HepG2 (cell line): ENCODE data around the gene RPH3AL. TPM values are rescaled to one million over a fixed set of nuclear protein-coding genes. Genes with fewer than 3 reads are reported as not detected.

Source experiments
- AGO1 ChIP-seq: fragments of 200-400 bp; formaldehyde crosslinking; IDR thresholded peaks from 2 replicates; pipeline ENCODE4 v1.6.1; 2017; ENCODE audit warnings: mild to moderate bottlenecking, low read depth, low read length, moderate library complexity; ENCODE audit not compliant: poor library complexity, severe bottlenecking
- BATF2 ChIP-seq: sonication (generic); formaldehyde crosslinking; IDR thresholded peaks from 2 replicates; pipeline ENCODE4 v1.8.0; 2022; ENCODE audit warnings: mild to moderate bottlenecking, missing genetic modification reagents, moderate library complexity
- IKZF5 ChIP-seq: IDR thresholded peaks from 2 replicates; pipeline ENCODE4 v1.6.1; 2018; ENCODE audit warnings: missing genetic modification reagents, mild to moderate bottlenecking, missing compliant biosample characterization
- KLF12 ChIP-seq: sonication (generic); formaldehyde crosslinking; IDR thresholded peaks from 2 replicates; pipeline ENCODE4 v1.4.0; 2020; ENCODE audit warnings: missing genetic modification reagents, borderline replicate concordance
- LRRFIP1 ChIP-seq: sonication (generic); formaldehyde crosslinking; conservative IDR thresholded peaks from 2 replicates; pipeline ENCODE4 v1.4.0; 2020; ENCODE audit warnings: missing genetic modification reagents
- RCOR2 ChIP-seq: IDR thresholded peaks from 2 replicates; pipeline ENCODE4 v1.6.1; 2016; ENCODE audit warnings: missing biosample characterization, missing genetic modification reagents
- THAP7 ChIP-seq: sonication (generic); formaldehyde crosslinking; IDR thresholded peaks from 2 replicates; pipeline ENCODE4 v1.8.1; 2023; ENCODE audit warnings: mild to moderate bottlenecking, missing genetic modification reagents
- YEATS4 ChIP-seq: sonication (generic); formaldehyde crosslinking; IDR thresholded peaks from 2 replicates; pipeline ENCODE4 v1.4.0; 2020; ENCODE audit warnings: missing genetic modification reagents, borderline replicate concordance
- ZNF484 ChIP-seq: sonication (generic); formaldehyde crosslinking; IDR thresholded peaks from 2 replicates; pipeline ENCODE4 v1.5.1; 2020; ENCODE audit warnings: mild to moderate bottlenecking, low read depth, missing genetic modification reagents, borderline replicate concordance
- ZNF543 ChIP-seq: sonication (generic); formaldehyde crosslinking; IDR thresholded peaks from 2 replicates; pipeline ENCODE4 v1.4.0; 2020; ENCODE audit warnings: mild to moderate bottlenecking, missing genetic modification reagents
- ZNF672 ChIP-seq: sonication (generic); formaldehyde crosslinking; IDR thresholded peaks from 2 replicates; pipeline ENCODE4 v1.8.1; 2022; ENCODE audit warnings: missing genetic modification reagents
- ZNF790 ChIP-seq: sonication (generic); formaldehyde crosslinking; IDR thresholded peaks from 2 replicates; pipeline ENCODE4 v1.8.0; 2022; ENCODE audit warnings: missing genetic modification reagents, mild to moderate bottlenecking, borderline replicate concordance
- ZSCAN30 ChIP-seq: sonication (generic); formaldehyde crosslinking; IDR thresholded peaks from 2 replicates; pipeline ENCODE4 v1.5.0; 2020; ENCODE audit warnings: mild to moderate bottlenecking, missing genetic modification reagents
- polyA plus RNA-seq, 8 experiments: library from polyadenylated mRNA; depleted of rRNA in 3 of 8; stranded (reverse) in 7 of 8; unstranded in 1 of 8; fragments of >200 nt; fragmentation: Illumina TruSeq in 4 of 8; extraction: Trizol in 4 of 8; gene quantifications; 2 replicates each; pipeline versions ENCODE4 v1.2.1 to v1.2.3, GENCODE V29; 2011 to 2016; ENCODE audit warnings: low read depth in 4 of 8, missing spikeins in 1 of 8, mixed read lengths in 1 of 8; ENCODE audit not compliant: insufficient read depth in 1 of 8
- total RNA-seq, 5 experiments: library from RNA; depleted of rRNA; stranded (reverse); fragments of >200 nt; fragmentation: Illumina TruSeq; extraction: Trizol; gene quantifications; 2 replicates each; pipeline ENCODE4 v1.2.3, GENCODE V29; 2016; ENCODE audit warnings: low read depth in 1 of 5
- TF ChIP-seq, protein P1 (sequence below): sonication (generic); formaldehyde crosslinking; IDR thresholded peaks from 2 replicates; pipeline ENCODE4 v1.4.0; 2020; ENCODE audit warnings: missing genetic modification reagents
- TF ChIP-seq, protein P2 (sequence below): sonication (generic); formaldehyde crosslinking; IDR thresholded peaks from 2 replicates; pipeline ENCODE4 v1.4.0; 2020; ENCODE audit warnings: missing genetic modification reagents, borderline replicate concordance

Gene RPH3AL
- total and polyA plus RNA-seq, 2 of the 13 experiments (the other 11 are each of a cell fraction or from before 2014, with no cell fraction given) = 7.8 to 16.4 TPM

DNA sequence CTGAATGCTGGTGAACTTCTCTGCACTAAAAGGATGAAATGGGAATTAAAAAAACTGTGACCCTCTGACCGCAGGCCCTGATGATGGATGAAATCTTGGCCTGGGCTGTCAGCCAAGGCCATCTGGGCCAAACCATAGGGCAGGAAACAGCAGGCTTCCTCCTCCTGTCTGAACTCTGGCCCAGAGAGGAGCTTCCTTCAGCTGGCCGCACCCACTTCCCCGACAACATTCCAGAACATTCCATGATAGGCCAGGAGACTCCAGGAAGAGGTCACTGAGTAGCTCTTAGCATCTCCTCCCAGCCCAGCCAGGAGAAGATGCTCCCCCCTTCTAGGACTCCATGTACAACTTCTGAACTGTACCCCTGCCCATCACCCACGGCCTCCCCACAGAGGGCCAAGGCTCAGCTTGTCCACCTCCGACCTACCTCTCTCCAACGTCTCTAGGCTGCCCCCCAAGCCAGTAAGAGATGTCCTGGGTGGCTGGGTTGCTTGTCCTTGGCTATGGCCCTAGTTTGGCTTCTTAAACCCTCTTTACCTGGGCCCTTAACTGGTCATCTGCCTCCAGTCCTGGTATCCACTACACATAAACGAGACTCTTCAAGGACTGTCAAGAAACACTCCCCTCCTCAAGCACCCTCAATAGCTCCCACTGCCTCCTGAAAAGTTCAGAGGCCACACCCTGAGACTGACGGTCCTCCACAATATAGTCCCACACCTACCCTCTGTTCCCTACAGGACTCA, 1.7 kb downstream of the RPH3AL start (continued):
- no peak for TF ChIP-seq AGO1
- TF ChIP-seq ZNF672 (CRISPR knock-in tag) = no peak
- TF ChIP-seq KLF12 (CRISPR knock-in tag) = no peak
- no peak for TF ChIP-seq RCOR2 (CRISPR knock-in tag)
- no peak for TF ChIP-seq YEATS4 (CRISPR knock-in tag)
- TF ChIP-seq ZNF543 (CRISPR knock-in tag) = no peak
- TF ChIP-seq, protein P1, sequence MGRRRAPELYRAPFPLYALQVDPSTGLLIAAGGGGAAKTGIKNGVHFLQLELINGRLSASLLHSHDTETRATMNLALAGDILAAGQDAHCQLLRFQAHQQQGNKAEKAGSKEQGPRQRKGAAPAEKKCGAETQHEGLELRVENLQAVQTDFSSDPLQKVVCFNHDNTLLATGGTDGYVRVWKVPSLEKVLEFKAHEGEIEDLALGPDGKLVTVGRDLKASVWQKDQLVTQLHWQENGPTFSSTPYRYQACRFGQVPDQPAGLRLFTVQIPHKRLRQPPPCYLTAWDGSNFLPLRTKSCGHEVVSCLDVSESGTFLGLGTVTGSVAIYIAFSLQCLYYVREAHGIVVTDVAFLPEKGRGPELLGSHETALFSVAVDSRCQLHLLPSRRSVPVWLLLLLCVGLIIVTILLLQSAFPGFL (CRISPR knock-in tag) = no peak
- TF ChIP-seq IKZF5 (CRISPR knock-in tag) = 0 out of 2 replicates have a peak, but pooled peaks have one; percentile 13
- TF ChIP-seq ZSCAN30 (CRISPR knock-in tag) = no peak
- TF ChIP-seq LRRFIP1 (CRISPR knock-in tag) = no peak
- TF ChIP-seq ZNF484 (CRISPR knock-in tag) = no peak
- TF ChIP-seq BATF2 (CRISPR knock-in tag) = no peak
- no peak for TF ChIP-seq ZNF790
- TF ChIP-seq THAP7 (CRISPR knock-in tag) = 0 out of 2 replicates have a peak, but pooled peaks have one; percentile 51
- TF ChIP-seq, protein P2, sequence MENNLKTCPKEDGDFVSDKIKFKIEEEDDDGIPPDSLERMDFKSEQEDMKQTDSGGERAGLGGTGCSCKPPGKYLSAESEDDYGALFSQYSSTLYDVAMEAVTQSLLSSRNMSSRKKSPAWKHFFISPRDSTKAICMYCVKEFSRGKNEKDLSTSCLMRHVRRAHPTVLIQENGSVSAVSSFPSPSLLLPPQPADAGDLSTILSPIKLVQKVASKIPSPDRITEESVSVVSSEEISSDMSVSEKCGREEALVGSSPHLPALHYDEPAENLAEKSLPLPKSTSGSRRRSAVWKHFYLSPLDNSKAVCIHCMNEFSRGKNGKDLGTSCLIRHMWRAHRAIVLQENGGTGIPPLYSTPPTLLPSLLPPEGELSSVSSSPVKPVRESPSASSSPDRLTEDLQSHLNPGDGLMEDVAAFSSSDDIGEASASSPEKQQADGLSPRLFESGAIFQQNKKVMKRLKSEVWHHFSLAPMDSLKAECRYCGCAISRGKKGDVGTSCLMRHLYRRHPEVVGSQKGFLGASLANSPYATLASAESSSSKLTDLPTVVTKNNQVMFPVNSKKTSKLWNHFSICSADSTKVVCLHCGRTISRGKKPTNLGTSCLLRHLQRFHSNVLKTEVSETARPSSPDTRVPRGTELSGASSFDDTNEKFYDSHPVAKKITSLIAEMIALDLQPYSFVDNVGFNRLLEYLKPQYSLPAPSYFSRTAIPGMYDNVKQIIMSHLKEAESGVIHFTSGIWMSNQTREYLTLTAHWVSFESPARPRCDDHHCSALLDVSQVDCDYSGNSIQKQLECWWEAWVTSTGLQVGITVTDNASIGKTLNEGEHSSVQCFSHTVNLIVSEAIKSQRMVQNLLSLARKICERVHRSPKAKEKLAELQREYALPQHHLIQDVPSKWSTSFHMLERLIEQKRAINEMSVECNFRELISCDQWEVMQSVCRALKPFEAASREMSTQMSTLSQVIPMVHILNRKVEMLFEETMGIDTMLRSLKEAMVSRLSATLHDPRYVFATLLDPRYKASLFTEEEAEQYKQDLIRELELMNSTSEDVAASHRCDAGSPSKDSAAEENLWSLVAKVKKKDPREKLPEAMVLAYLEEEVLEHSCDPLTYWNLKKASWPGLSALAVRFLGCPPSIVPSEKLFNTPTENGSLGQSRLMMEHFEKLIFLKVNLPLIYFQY (CRISPR knock-in tag) = peak; percentile 72; the same call in 1 of the 2 replicates
